Ovary (tissue), 3 donors: ENCODE data around the gene TUBGCP4.

ENCODE experiments used
- POLR2A ChIP-seq: fragments of 450-650 bp; IDR thresholded peaks from one replicate; pipeline ENCODE4 v1.6.1; 2017; ENCODE audit warnings: antibody characterized with exemption, mild to moderate bottlenecking, moderate library complexity
- TF ChIP-seq, protein P1 (sequence below), 3 donors: fragments of 450-650 bp in 2 of 3; fragments of 200-600 bp in 1 of 3; IDR thresholded peaks; one replicate each; pipeline versions ENCODE4 v1.5.1 to v1.8.0; 2016 to 2022; ENCODE audit warnings: antibody characterized with exemption in 3 of 3, mild to moderate bottlenecking in 1 of 3
- donor health status: DM: no; HTN: no; CAD: no.

DNA sequence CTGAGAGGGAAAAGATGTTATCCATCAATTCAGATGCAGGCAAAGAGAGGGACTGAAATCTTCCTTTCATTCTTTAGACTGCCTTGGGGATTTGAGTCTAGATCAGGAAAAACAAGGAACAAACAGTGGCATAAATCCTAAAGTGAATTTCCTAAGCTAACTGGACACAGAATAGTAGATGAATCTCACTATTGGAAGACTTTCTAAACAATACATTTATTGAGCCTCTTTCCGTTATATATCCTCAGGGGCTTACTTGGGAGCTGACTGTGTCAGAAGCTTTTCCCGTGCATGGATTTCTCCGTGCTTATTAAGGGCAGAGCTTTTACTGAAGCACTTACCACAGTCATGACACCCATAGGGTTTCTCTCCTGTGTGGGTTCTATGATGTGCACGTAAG is 10.1 kb upstream of the TUBGCP4 start:
- TF ChIP-seq POLR2A = no peak
- TF ChIP-seq, protein P1, sequence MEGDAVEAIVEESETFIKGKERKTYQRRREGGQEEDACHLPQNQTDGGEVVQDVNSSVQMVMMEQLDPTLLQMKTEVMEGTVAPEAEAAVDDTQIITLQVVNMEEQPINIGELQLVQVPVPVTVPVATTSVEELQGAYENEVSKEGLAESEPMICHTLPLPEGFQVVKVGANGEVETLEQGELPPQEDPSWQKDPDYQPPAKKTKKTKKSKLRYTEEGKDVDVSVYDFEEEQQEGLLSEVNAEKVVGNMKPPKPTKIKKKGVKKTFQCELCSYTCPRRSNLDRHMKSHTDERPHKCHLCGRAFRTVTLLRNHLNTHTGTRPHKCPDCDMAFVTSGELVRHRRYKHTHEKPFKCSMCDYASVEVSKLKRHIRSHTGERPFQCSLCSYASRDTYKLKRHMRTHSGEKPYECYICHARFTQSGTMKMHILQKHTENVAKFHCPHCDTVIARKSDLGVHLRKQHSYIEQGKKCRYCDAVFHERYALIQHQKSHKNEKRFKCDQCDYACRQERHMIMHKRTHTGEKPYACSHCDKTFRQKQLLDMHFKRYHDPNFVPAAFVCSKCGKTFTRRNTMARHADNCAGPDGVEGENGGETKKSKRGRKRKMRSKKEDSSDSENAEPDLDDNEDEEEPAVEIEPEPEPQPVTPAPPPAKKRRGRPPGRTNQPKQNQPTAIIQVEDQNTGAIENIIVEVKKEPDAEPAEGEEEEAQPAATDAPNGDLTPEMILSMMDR (IDR thresholded peaks at IDR 0.05) = no peak
